Stimulated activated CD4-positive, alpha-beta T cell treated with anti-CD3 and anti-CD28 coated beads, Interleukin-15, amount 100 ng/mL, for 48 hours (primary cell): ENCODE results near the gene CRACDL.
"Not testable (repeated sequence)": the region's sequence is repeated elsewhere in the genome, so short reads cannot be mapped to it uniquely, and the experiment has no call there.

Experiments used
- DNase-seq, 2 donors: peaks; one replicate each; pipeline ENCODE4 v3.0.0-alpha.2; 2020; ENCODE audit warnings: low read depth in 2 of 2

CRACDL gene

GRCh38 chr2:98907385-98907784, 28.6 kb downstream of the CRACDL start:
- no peak for DNase-seq

DNA sequence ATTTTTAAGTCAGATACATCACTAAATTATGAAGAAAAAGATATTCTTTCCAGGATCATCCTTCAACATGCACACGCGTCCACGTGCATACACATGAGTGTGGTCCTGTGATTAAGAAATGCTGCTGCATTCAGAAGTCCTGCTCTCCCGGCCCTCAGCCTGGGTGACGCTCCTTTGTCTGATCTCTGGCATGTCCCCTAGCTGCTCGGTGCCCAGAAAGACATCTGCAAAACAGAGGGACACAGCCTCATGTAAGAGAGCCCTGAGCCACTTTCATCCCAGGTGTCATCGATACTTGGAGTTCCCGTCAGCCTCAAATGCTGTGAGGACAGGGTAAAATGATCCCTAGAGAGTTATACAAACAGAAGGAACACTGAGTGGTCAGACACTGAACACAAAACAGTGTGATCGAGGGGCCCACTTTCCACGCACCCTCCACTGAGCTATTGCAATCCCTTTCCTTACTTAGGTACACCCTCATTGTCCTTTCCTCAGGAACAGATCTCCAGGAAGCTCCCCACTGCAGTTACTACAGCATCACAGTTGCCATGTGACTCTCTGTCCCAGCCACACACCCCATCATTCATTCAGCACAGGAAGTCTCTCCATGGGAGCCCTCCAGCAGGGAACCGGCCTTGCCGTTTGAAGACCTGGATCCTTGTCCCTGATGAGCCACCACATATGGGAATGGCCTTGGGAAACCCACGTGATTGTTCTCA, 32.1 kb downstream of the CRACDL start:
- no peak for DNase-seq

- no peak for DNase-seq
Measured at GRCh38 chr2:98903064-98903355, 33.0 kb downstream of the CRACDL start.

DNA sequence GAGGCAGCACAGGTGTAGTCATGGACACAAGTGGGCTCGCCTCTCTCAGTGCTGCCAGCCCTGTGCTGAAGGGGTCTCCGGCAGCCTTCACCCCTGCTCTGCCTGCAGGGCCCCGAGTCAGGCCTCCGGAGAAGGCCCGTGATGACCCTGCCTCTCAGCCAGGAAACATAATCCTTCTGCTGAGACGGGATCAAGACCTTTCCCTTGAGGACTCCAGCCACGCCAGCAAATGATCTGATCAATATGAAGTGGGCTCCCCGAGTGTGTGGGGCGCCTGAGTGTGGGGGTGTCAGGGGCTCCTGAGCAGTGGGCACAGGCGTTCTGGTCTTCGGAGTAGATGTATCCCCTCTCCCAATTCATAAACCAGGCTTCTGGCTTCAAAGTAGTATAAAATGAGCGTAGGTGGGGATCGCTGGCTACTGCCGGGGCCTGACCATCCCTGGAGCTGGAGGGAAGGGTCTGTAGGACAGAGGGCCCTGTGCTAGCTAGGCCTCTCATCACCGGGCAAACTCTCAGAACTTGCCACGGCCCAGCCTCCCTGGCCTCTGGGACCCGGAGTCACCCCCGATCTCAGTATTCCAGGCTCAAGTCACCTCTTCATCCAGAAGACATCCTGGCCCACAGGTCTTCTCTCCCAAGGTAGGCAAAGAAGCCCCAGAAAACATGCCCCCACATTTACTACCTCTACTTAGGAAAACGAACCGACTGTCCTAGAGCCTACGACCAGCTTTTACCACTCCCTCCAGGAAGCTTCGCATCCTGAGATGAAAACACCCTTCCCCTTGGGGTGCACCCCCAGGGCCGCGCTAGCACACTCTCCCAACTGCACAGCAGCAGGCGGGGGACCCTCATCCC, 33.6 kb downstream of the CRACDL start:
- no peak for DNase-seq

- DNase-seq: no peak
Measured at GRCh38 chr2:98901702-98902101, 34.3 kb downstream of the CRACDL start.

DNA sequence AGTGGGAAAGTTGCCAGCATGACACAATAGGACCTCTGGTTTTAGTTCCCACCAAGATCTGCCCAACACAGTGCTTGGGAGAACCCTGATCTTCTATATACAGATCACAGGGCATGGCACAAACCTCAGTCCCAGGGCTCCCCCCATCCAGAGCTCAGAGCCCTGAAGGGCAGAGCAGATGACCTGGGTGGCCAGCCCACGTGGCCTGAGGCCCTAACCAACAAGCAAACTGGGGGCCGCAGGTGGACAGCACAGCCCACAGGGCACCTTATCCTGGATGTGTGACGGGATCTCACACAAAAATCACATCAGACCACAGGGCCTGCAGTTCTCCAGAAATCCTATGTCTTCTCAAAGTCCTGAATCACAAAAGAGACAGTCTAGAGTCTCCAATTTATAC, 34.7 kb downstream of the CRACDL start:
- DNase-seq: no peak

- no peak for DNase-seq
Measured at GRCh38 chr2:98900721-98901120, 35.3 kb downstream of the CRACDL start.

- not testable (repeated sequence) for DNase-seq
Measured at GRCh38 chr2:98899703-98900078, 36.3 kb downstream of the CRACDL start.

DNA sequence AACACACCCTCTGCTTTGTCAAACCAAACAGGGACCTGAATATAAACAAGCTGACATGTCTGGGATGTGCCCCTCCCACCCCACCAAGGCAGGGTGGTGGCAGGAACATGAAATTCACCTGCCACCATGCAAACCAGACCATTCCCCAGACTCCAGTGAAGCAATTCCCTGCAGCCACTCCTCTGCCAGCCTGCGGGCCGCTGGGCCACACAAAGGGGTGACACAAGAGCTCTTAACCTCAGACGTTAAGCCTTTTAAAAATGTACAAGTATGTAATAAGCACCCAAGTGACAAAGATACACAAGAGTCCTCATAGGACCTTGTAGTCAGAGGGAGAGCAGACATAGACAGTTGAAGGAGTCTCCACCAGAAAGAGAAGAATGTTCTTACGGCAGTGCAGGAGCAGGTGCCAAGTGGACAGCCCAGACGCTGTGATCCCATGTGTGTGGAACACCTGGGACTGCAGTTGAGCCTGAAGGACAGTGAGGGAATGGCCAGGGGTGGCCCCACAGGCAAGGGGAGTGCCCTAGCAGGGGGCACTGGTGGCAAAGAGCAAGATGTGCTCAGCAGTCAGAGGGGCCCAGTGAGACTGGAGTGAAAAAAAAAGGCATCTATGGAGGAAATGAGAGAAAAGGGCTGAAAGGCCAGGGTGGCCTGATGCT, 36.9 kb downstream of the CRACDL start:
- no peak for DNase-seq

DNA sequence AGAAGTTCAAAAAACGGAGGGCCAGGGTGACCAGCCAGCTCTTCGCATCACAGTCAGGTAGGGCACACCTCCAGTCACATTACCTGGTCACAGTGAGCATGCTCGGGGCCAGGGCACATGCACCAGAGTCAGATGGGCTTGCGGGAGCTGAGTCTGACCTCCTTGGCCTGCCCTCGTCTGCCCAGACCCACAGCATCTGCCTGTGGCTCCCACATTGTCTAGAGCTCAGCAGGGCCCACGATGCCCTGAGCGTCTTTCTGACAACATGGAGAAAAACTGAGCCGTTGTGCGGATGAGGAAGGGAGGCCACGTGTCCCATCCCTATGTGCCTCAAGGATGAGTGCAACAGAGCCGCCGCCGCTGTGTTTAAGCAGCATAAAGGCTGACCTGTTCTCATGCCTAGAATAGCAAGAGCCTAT, 37.6 kb downstream of the CRACDL start:
- no peak for DNase-seq

DNA sequence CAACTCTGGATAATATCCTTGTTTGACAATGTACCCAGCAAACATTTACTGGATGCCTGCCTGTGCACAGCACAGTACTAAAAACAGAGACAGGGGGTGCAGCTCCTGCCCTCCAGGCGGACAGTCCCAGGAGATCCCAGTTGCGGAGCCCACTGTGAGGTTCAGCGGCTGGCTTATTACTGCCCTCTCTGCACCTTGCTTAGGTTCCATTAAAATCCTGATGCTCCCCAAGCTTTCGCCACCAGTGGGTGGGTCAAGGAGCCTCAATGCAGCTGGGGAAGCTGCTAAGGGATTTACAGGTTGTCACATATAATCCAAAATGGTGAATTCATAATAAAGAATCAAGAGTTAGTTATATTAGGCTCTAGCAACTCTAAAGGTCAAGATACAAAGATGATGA, 38.3 kb downstream of the CRACDL start:
- DNase-seq: no peak

DNA sequence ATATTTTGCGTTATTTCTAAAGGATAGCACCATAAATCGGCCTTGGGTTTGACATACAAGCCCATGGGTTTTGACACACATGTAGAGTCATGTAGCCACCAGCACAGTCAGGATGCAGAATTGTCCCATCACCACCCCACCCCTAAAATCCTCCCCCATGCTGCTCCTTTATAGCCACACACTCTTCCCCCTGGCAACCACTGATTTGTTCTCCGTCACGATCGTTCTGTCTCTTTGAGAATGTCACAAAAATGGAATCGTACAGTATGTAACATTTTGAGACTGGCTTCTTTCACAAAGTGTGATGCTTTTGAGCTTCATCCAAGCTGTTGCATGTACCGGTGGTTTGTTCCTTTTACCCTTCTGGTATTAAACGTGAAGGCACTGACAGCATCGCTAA, 39.1 kb downstream of the CRACDL start:
- no peak for DNase-seq

DNA sequence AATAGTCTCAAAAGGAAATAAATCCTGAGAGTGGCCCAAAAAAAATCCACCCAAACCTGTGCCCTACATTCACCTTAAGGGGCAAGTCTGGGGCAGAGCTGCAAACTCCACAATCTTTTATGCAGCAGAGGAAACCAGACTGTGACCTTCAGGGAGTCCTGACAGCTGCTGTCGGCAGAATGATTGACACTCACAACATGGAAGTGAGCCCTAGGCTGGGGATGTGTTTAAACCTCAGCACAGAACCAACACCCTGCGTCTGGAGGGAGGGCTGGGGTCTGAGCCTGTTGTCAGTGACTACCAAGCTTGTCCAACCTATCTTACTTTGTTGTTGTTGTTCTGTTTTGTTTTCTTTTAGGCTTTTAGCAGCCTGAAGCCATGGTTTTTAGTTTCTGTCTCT, 39.6 kb downstream of the CRACDL start:
- DNase-seq: no peak

DNA sequence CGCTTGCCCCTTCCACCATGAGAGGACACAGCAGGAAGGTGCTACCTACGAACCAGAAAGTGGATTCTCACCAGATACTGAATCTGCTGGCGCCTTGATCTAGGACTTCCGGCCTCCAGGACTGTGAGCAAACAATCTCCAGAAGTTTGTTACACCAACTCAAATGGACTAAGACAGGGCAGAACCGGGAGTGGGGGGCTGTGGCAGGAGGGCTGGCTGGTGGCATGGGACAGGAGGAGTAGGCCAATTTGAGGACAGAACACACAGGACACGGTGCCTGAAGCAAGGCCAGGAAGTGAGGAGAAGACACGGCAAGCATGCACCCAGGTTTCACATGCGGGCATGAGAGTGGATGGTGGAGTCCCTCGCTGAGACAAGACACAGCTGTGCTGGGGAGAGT, 40.1 kb downstream of the CRACDL start:
- DNase-seq: no peak

DNA sequence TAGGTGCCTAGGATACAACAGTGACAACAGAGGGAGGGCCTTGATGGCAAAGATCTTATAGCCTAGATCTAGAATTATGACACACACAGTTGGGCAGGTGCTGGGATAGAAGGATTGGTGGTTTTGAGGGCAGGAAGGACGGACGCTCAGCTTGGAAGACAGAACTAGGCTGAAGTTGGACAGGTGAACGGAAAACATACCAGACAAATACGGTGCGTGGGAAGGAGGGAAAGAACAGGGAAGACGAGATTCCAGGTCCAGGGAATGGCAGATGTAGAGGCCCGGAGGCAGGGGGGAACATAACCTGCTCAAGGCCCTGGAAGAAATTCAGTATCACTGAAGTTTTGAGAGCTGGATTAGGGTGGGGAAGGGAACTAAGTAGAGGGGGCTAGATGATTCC, 40.8 kb downstream of the CRACDL start:
- no peak for DNase-seq

DNA sequence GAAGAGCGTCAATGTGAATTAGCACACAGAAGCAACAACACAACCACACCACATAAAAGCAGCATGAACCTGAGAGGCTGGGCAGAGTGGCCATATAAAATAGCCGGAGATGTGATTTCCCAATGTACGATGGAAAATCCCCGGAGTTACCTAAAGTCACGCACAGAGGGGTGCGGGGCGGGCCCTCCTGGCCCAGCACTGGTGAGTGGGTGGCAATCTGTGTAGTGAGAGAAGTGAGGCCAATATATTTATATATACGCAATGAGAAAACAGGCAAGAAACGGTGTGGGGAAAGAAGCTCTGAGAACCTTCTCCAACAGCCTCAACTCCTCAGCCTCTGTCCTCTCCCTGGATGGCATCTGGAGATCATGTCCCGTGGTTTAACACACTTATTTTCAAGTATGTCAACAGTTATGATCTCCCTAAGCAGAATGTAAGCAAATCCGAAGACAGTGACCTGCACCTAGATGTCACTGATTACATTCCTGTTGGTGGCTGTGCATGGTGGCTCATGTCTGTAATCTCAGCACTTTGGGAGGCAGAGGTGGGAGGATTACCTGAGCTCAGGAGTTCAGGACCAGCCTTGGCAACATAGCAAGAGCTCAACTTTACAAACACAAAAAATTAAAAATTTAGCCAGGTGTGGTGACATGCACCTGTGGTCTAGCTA, 41.6 kb downstream of the CRACDL start:
- DNase-seq: no peak

- no peak for DNase-seq
Measured at GRCh38 chr2:98893911-98894321, 42.1 kb downstream of the CRACDL start.

DNA sequence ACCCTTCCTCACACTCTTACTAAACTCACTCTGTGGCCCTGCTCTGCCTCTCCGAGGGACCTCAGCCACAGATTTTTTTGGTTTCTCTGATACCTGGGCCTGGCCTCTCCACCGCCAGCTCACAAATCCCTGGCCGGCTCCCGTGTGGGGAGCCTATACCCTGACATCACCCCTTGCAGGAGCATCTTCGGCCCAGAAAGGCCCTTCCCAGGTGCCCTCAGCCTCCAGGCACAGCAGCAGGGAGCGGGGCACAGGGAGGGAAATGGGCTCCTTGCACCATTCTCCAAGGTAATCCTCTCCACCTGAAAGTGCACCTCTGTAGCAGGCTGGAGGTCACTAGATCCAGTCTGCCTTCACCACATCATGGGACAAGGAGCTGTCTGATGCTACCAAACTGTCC, 43.2 kb downstream of the CRACDL start:
- no peak for DNase-seq

DNA sequence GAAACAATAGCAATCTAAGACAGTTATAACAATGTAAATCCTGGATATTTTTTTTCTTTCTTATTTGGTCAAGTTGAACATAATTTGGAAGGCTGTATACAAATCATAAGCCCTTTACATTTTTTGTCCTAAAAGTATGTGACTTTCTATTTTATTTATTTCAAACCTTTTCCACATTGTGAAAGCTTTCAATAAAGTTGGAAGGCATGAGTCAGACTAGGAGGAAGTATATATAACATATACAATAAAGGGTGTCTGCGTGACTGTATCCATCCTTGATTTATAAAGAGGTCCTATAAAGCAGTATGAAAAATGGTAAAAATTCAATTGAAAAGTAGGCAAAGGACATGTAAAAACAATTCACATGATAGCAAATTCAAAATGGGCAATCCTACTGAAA, 44.4 kb downstream of the CRACDL start:
- DNase-seq: no peak

GRCh38 chr2:98886066-98886554, 49.9 kb downstream of the CRACDL start:
- DNase-seq: no peak

DNA sequence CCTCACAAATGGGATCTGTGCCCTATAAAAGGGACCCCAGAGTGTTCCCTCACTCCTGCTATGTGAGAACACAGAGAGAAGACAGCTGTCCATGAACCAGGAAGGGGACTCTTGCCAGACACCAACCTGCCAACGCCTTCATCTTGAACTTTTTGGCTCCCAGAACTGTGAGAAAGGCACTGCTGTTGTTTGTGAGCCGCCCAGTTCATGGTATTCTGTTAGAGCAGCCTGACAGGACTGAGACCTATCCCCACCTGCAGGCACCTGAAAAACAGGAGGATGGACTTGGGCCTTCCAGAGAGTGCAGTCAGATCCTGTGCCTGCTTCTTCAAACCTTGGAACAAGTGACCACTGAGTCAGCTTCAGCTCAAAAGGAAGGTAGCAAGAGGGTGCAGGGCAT, 51.4 kb downstream of the CRACDL start:
- no peak for DNase-seq

DNA sequence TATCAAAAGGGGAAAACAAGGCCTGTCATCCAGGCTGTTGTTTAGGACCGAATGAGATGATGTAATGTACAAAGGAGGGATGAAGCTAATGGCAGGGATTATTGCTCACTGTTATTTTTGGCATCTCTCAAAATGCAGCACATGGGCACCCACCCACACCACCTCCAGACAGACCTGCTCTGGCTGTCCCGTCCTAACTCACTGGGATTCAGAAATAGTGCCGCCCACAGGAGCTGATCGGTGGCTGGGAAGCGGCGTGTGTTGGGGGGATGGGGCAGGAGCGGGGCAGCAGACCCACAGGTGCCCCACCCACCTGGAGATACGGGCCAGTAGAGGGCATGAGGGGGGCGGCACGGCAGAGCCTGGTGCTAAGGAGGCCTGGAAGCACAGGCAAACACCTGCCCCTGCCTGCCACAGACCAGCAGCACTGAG, 52.2 kb downstream of the CRACDL start:
- no peak for DNase-seq
